K562 (cell line): ENCODE results near the gene ILK.

Experiments used
- FOXM1 ChIP-seq, 2 experiments: fragments of 450-650 bp in 1 of 2; sonication (generic) in 1 of 2; formaldehyde crosslinking in 1 of 2; IDR thresholded peaks; 2 replicates each; pipeline versions ENCODE4 v1.6.1 to v1.9.0; 2017 to 2022; ENCODE audit warnings: low read depth in 2 of 2, mild to moderate bottlenecking in 2 of 2, missing genetic modification reagents in 1 of 2, moderate library complexity in 1 of 2
- GATA2 ChIP-seq: sonication (generic); formaldehyde crosslinking; IDR thresholded peaks from 2 replicates; pipeline ENCODE4 v1.4.0; 2020; ENCODE audit warnings: mild to moderate bottlenecking, missing genetic modification reagents
- IRF1 ChIP-seq: sonication (generic); formaldehyde crosslinking; IDR thresholded peaks from 2 replicates; pipeline ENCODE4 v1.8.0; 2022; ENCODE audit warnings: missing genetic modification reagents, mild to moderate bottlenecking, borderline replicate concordance
- PKNOX1 ChIP-seq: fragments of 450-650 bp; IDR thresholded peaks from 2 replicates; pipeline ENCODE4 v1.6.1; 2016
- STAT5A ChIP-seq: IDR thresholded peaks from 2 replicates; pipeline ENCODE4 v1.6.1; 2012; ENCODE audit warnings: low read length, inconsistent platforms, borderline replicate concordance

GRCh38 chr11:6653097-6653496 lies 49.5 kb downstream of the ILK start:
- TF ChIP-seq STAT5A (no peak), GATA2 (CRISPR knock-in tag) (no peak), FOXM1 (IDR thresholded peaks at IDR 0.05; ENCODE audit: low read depth) (no peak), FOXM1 (CRISPR knock-in tag; IDR thresholded peaks at IDR 0.05; ENCODE audit: low read depth) (no peak), PKNOX1 (no peak), IRF1 (CRISPR knock-in tag) (no peak)
